Gastrocnemius medialis (tissue), 4 donors: ENCODE data around the gene ZBTB18.

Experiments
- POLR2A ChIP-seq, 2 donors: fragments of 450-650 bp; IDR thresholded peaks; one replicate each; pipeline ENCODE4 v1.6.1; 2017; ENCODE audit warnings: antibody characterized with exemption in 2 of 2, mild to moderate bottlenecking in 2 of 2, moderate library complexity in 2 of 2
- TF ChIP-seq, protein P1 (sequence below), 5 experiments: fragments of 450-650 bp in 3 of 5; fragments of 200-600 bp in 2 of 5; sonication (generic) in 2 of 5; IDR thresholded peaks in 4 of 5; conservative IDR thresholded peaks in 1 of 5; 1 replicate in 4 of 5; 2 replicates in 1 of 5; pipeline ENCODE4 v1.5.1; 2016 to 2019; ENCODE audit warnings: antibody characterized with exemption in 5 of 5, mild to moderate bottlenecking in 3 of 5, moderate library complexity in 3 of 5

DNA sequence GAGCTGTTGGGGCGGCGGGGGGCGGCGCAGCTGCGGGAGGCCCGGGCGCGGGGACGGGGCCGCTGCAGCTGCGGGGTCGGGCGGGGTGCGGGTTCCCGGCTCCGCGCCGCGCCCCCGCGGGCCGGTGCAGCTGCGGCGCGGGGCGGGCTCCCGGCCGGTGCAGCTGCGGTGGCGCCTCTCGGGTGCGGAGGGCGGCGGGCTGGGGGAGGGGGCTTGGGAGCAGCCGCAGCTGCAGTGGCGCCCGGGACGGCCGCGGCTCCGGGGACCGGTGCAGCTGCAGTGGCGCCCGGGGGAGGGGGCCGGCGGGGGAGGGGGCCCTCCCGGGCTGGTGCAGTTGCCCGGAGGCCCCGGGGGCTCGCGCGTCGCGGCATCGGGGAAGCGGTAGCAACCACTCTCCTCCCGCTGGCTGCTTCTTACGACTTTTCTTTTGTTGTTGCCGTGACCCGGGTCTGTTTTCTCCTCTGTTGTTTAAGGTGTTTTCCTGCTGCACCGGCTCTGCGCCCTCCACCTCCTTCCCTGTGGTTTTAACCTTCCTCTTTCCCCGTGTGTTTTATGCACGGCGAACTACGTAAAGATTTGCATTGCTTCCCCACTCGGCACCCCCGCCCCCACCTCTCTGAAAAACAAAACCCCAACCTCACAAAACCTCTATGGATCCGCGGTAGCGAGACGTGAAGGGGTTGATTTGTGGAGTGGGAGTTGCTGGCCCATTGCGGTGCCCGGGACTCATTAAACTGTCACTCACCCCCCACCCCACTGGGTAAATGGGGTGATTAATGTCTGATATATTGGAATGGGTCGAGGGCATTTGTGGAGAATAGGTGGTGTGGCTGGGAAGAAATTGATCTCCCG lies 1.7 kb upstream of the ZBTB18 start:
- TF ChIP-seq, protein P1, sequence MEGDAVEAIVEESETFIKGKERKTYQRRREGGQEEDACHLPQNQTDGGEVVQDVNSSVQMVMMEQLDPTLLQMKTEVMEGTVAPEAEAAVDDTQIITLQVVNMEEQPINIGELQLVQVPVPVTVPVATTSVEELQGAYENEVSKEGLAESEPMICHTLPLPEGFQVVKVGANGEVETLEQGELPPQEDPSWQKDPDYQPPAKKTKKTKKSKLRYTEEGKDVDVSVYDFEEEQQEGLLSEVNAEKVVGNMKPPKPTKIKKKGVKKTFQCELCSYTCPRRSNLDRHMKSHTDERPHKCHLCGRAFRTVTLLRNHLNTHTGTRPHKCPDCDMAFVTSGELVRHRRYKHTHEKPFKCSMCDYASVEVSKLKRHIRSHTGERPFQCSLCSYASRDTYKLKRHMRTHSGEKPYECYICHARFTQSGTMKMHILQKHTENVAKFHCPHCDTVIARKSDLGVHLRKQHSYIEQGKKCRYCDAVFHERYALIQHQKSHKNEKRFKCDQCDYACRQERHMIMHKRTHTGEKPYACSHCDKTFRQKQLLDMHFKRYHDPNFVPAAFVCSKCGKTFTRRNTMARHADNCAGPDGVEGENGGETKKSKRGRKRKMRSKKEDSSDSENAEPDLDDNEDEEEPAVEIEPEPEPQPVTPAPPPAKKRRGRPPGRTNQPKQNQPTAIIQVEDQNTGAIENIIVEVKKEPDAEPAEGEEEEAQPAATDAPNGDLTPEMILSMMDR (IDR thresholded peaks at IDR 0.05 in 4 of 5, conservative IDR thresholded peaks at IDR 0.05 in 1 of 5) = no peak
- TF ChIP-seq POLR2A (IDR thresholded peaks at IDR 0.05) = no peak
